IMR-90 (cell line): ENCODE measurements around the gene CPNE6. TPM values are rescaled to one million over a fixed set of nuclear protein-coding genes. Genes with fewer than 3 reads are reported as not detected.

Experiments used
- ATAC-seq: fragments of 200-7000 bp; cut with Tn5 transposase; 2 replicates; pipeline ENCODE4 v1.9.1; 2020; ENCODE audit warnings: low read depth, mild to moderate bottlenecking, moderate library complexity
- BruUV-seq: library from RNA; stranded (reverse); fragments of 400-500 nt; replicated peaks from 2 replicates; lab custom pipeline; 2021; lab: Mats Ljungman, UMichigan
- CTCF ChIA-PET: fragments of 300-600 bp; formaldehyde crosslinking; extraction: SDS; loops from one replicate; lab custom pipeline; 2021; ENCODE audit warnings: antibody characterized with exemption; lab: Yijun Ruan, JAX
- POLR2A ChIA-PET: fragments of 300-600 bp; sonication (Branson Sonifier 250); formaldehyde crosslinking; loops from one replicate; lab custom pipeline; 2022; ENCODE audit warnings: antibody characterized with exemption; ENCODE audit not compliant: unreplicated experiment; lab: Charles Lee
- DNase-seq: peaks from one replicate; pipeline ENCODE4 v3.0.0; 2013
- H2AFZ ChIP-seq: replicated peaks from 2 replicates; pipeline ENCODE3; 2013; ENCODE audit warnings: low read length, mild to moderate bottlenecking; ENCODE audit not compliant: poor library complexity
- H2AK5ac ChIP-seq: 2 replicates; pipeline ENCODE4 v1.6.1; 2013; ENCODE audit warnings: low read depth, low read length, inconsistent platforms
- H2AK9ac ChIP-seq: replicated peaks from 2 replicates; pipeline ENCODE3; 2013; ENCODE audit warnings: mild to moderate bottlenecking, low read depth, low read length, moderate library complexity; ENCODE audit not compliant: poor library complexity
- H2BK120ac ChIP-seq: 2 replicates; pipeline ENCODE4 v1.6.1; 2013; ENCODE audit warnings: low read depth, low read length, inconsistent platforms
- H2BK15ac ChIP-seq: 3 replicates; pipeline ENCODE4 v1.6.1; 2013; ENCODE audit warnings: low read depth, low read length, inconsistent platforms
- H2BK20ac ChIP-seq: 2 replicates; pipeline ENCODE4 v1.6.1; 2013; ENCODE audit warnings: low read depth, mild to moderate bottlenecking, inconsistent platforms, low read length, moderate library complexity
- H2BK5ac ChIP-seq: 2 replicates; pipeline ENCODE4 v1.6.1; 2013; ENCODE audit warnings: mild to moderate bottlenecking, low read depth, low read length, inconsistent platforms; ENCODE audit not compliant: poor library complexity, severe bottlenecking
- H3K14ac ChIP-seq: replicated peaks from 2 replicates; pipeline ENCODE4 v1.6.1; 2013; ENCODE audit warnings: low read depth, low read length, inconsistent platforms
- H3K18ac ChIP-seq: 2 replicates; pipeline ENCODE4 v1.6.1; 2013; ENCODE audit warnings: low read depth, low read length, control low read depth
- H3K23ac ChIP-seq: 2 replicates; pipeline ENCODE4 v1.6.1; 2013; ENCODE audit warnings: low read depth, low read length, inconsistent platforms
- H3K27ac ChIP-seq: 2 replicates; pipeline ENCODE4 v1.5.1; 2013; ENCODE audit warnings: mild to moderate bottlenecking, control low read depth, low read length; ENCODE audit not compliant: insufficient read depth
- H3K27me3 ChIP-seq: 2 replicates; pipeline ENCODE4 v1.6.1; 2013; ENCODE audit warnings: low read length; ENCODE audit not compliant: control insufficient read depth, insufficient read depth
- H3K36me3 ChIP-seq: 2 replicates; pipeline ENCODE4 v1.6.1; 2013; ENCODE audit warnings: low read length, mixed read lengths; ENCODE audit not compliant: control insufficient read depth, insufficient read depth
- H3K4ac ChIP-seq: 2 replicates; pipeline ENCODE4 v1.6.1; 2013; ENCODE audit warnings: low read depth, low read length, inconsistent platforms
- H3K4me1 ChIP-seq: 2 replicates; pipeline ENCODE4 v1.6.1; 2013; ENCODE audit warnings: low read length, mixed read lengths; ENCODE audit not compliant: control insufficient read depth, insufficient read depth
- H3K4me2 ChIP-seq: 2 replicates; pipeline ENCODE4 v1.6.1; 2013; ENCODE audit warnings: low read depth, mild to moderate bottlenecking, control low read depth, low read length, moderate library complexity
- H3K4me3 ChIP-seq: 2 replicates; pipeline ENCODE4 v1.5.1; 2013; ENCODE audit warnings: low read depth, mild to moderate bottlenecking, control low read depth, low read length, moderate library complexity; ENCODE audit not compliant: insufficient read depth
- H3K56ac ChIP-seq: 2 replicates; pipeline ENCODE4 v1.6.1; 2013; ENCODE audit warnings: low read length, inconsistent platforms; ENCODE audit not compliant: insufficient read depth; ENCODE audit errors: extremely low read depth
- H3K79me1 ChIP-seq, 2 experiments: 2 replicates each; pipeline ENCODE4 v1.6.1; 2013; ENCODE audit warnings: low read length in 2 of 2, inconsistent platforms in 1 of 2, low read depth in 1 of 2
- H3K9ac ChIP-seq: 2 replicates; pipeline ENCODE4 v1.6.1; 2013; ENCODE audit warnings: low read depth, low read length, control low read depth
- H3K9me1 ChIP-seq: 2 replicates; pipeline ENCODE4 v1.6.1; 2013; ENCODE audit warnings: low read length, inconsistent platforms; ENCODE audit not compliant: insufficient read depth
- H3K9me3 ChIP-seq: 2 replicates; pipeline ENCODE4 v1.6.1; 2013; ENCODE audit warnings: low read length; ENCODE audit not compliant: control insufficient read depth, insufficient read depth
- H4K20me1 ChIP-seq: 2 replicates; pipeline ENCODE4 v1.6.1; 2013; ENCODE audit warnings: low read length, inconsistent platforms; ENCODE audit not compliant: insufficient read depth
- H4K5ac ChIP-seq: 2 replicates; pipeline ENCODE4 v1.6.1; 2013; ENCODE audit warnings: mild to moderate bottlenecking, low read depth, low read length, control low read depth
- H4K8ac ChIP-seq, 2 experiments: 2 replicates each; pipeline ENCODE4 v1.6.1; 2013; ENCODE audit warnings: low read depth in 2 of 2, low read length in 2 of 2, control low read depth in 1 of 2, inconsistent platforms in 1 of 2
- H4K91ac ChIP-seq: 2 replicates; pipeline ENCODE4 v1.6.1; 2013; ENCODE audit warnings: low read depth, low read length, inconsistent platforms; ENCODE audit not compliant: insufficient read depth
- BHLHE40 ChIP-seq: fragments of 150-350 bp; IDR thresholded peaks from 2 replicates; pipeline ENCODE4 v1.6.1; 2016; ENCODE audit warnings: mild to moderate bottlenecking, low read depth, low read length
- CEBPB ChIP-seq: IDR thresholded peaks from 2 replicates; pipeline ENCODE4 v1.6.1; 2012; ENCODE audit warnings: low read depth, low read length, improper control_type of control experiment
- CHD1 ChIP-seq: IDR thresholded peaks from 2 replicates; pipeline ENCODE4 v1.6.1; 2012; ENCODE audit warnings: low read depth, low read length, improper control_type of control experiment
- CTCF ChIP-seq: conservative IDR thresholded peaks from 2 replicates; pipeline ENCODE4 v1.5.1; 2012; ENCODE audit warnings: mild to moderate bottlenecking, low read depth, low read length, improper control_type of control experiment
- ELK1 ChIP-seq: fragments of 150-350 bp; IDR thresholded peaks from 2 replicates; pipeline ENCODE4 v1.6.1; 2016; ENCODE audit warnings: low read depth, mild to moderate bottlenecking, low read length, moderate library complexity, borderline replicate concordance
- FOS ChIP-seq: fragments of 150-350 bp; IDR thresholded peaks from 2 replicates; pipeline ENCODE4 v1.6.1; 2016; ENCODE audit warnings: low read depth, low read length
- MAFK ChIP-seq: IDR thresholded peaks from 2 replicates; pipeline ENCODE4 v1.6.1; 2012; ENCODE audit warnings: low read depth, low read length, improper control_type of control experiment
- MAZ ChIP-seq: IDR thresholded peaks from 2 replicates; pipeline ENCODE4 v1.6.1; 2012; ENCODE audit warnings: low read depth, mild to moderate bottlenecking, low read length, improper control_type of control experiment, moderate library complexity, borderline replicate concordance
- MXI1 ChIP-seq: IDR thresholded peaks from 2 replicates; pipeline ENCODE4 v1.6.1; 2012; ENCODE audit warnings: low read depth, mild to moderate bottlenecking, low read length, moderate library complexity, borderline replicate concordance
- NFE2L2 ChIP-seq: fragments of 150-350 bp; IDR thresholded peaks from 2 replicates; pipeline ENCODE4 v1.6.1; 2016; ENCODE audit warnings: low read depth, mild to moderate bottlenecking, low read length
- POLR2A ChIP-seq: IDR thresholded peaks from 2 replicates; pipeline ENCODE4 v1.6.1; 2012; ENCODE audit warnings: mild to moderate bottlenecking, low read depth, low read length
- RAD21 ChIP-seq: IDR thresholded peaks from 2 replicates; pipeline ENCODE4 v1.6.1; 2012; ENCODE audit warnings: low read length, improper control_type of control experiment
- RCOR1 ChIP-seq: IDR thresholded peaks from 2 replicates; pipeline ENCODE4 v1.6.1; 2012; ENCODE audit warnings: mild to moderate bottlenecking, low read length, improper control_type of control experiment; ENCODE audit not compliant: insufficient replicate concordance
- RFX5 ChIP-seq: IDR thresholded peaks from 2 replicates; pipeline ENCODE4 v1.8.0; 2012; ENCODE audit warnings: low read depth, mild to moderate bottlenecking, low read length, moderate library complexity
- SMC3 ChIP-seq: fragments of 150-350 bp; IDR thresholded peaks from 2 replicates; pipeline ENCODE4 v1.6.1; 2016; ENCODE audit warnings: low read depth, mild to moderate bottlenecking, antibody characterized with exemption, low read length, moderate library complexity
- USF2 ChIP-seq: fragments of 150-350 bp; IDR thresholded peaks from 2 replicates; pipeline ENCODE4 v1.6.1; 2017; ENCODE audit warnings: mild to moderate bottlenecking, antibody characterized with exemption, low read length, low read depth
- WGBS, 2 experiments: methylation state at CpG; one replicate each; pipeline versions ENCODE4 v1.1.5 to v1.1.7; 2013; ENCODE audit warnings: missing lambda C conversion rate in 2 of 2; ENCODE audit not compliant: insufficient read length in 1 of 2; ENCODE audit errors: extremely low coverage in 2 of 2; 5-methylcytosine and 5-hydroxymethylcytosine counted together
- dilution Hi-C: fragments of 300-500 bp; cut with HindIII; formaldehyde crosslinking; loops from one replicate; pipeline ENCODE4 v1.14.3; 2018; ENCODE audit warnings: low sequenced_read_pairs; ENCODE audit not compliant: unreplicated experiment
- in situ Hi-C: fragments of 300-500 bp; cut with MboI; formaldehyde crosslinking; loops from 3 replicates; pipeline ENCODE4 v1.14.3; 2019; ENCODE audit warnings: low sequenced_read_pairs, inconsistent platforms, mixed read lengths
- intact Hi-C: fragments of 100-400 bp; cut with micrococcal nuclease; formaldehyde crosslinking; loops from 2 replicates; pipeline ENCODE4 v1.10.0; 2022
- polyA plus RNA-seq, 3 experiments: library from polyadenylated mRNA; depleted of rRNA; stranded (reverse); fragments of >200 nt; gene quantifications; 2 replicates each; pipeline ENCODE4 v1.2.3, GENCODE V29; 2012; ENCODE audit warnings: low replicate concordance in 1 of 3
- total RNA-seq: library from RNA; depleted of rRNA; stranded (reverse); fragments of >200 nt; gene quantifications from 2 replicates; pipeline ENCODE4 v1.2.3, GENCODE V29; 2012

Gene CPNE6
- total and polyA plus RNA-seq, 2 of the 4 experiments (the other 2 are of a cell fraction), result not detected

- H2AFZ ChIP-seq, result no peak overlapping the region
- ChIA-PET CTCF (no interaction called here), POLR2A (no interaction called here)
- H3K18ac ChIP-seq, result no peak overlapping the region
- no peak overlapping the region for H2BK120ac ChIP-seq
- H2AK5ac ChIP-seq, result no peak overlapping the region
- no peak for DNase-seq
- peaks cover 4% of the 10 kb centered on the region for H3K27me3 ChIP-seq
- no peak overlapping the region for H2BK5ac ChIP-seq
- no peak overlapping the region for H4K8ac ChIP-seq
- no peak overlapping the region for H4K5ac ChIP-seq
- in situ Hi-C loops, result loop anchor here (10.0 kb wide), 1 partner anchor 54 kb away; the partner anchor contains the start of gene DHRS4L2
- H4K91ac ChIP-seq, result no peak overlapping the region
- intact Hi-C loops, result no loop called here
- H3K4me3 ChIP-seq, result no peak overlapping the region
- no peaks in the 10 kb centered on the region for H4K20me1 ChIP-seq
- no peak overlapping the region for H3K27ac ChIP-seq
- BruUV-seq, result no TSS peak
- H3K9me3 ChIP-seq, result no peaks in the 10 kb centered on the region
- no peak overlapping the region for H2BK20ac ChIP-seq
- H2AK9ac ChIP-seq, result no peak overlapping the region
- H3K4me2 ChIP-seq, result no peak overlapping the region
- no peak for TF ChIP-seq SMC3
- TF ChIP-seq USF2, result no peak
- no peak for TF ChIP-seq MXI1
- TF ChIP-seq CHD1, result no peak
- TF ChIP-seq RAD21, result no peak
- no peak for TF ChIP-seq ELK1
- TF ChIP-seq CEBPB, result no peak
- TF ChIP-seq CTCF, result no peak
- no peak for TF ChIP-seq RFX5
- TF ChIP-seq NFE2L2, result no peak
- TF ChIP-seq POLR2A, result no peak
- TF ChIP-seq MAZ, result no peak
- TF ChIP-seq BHLHE40, result no peak
- no peak for TF ChIP-seq FOS
- no peak for TF ChIP-seq MAFK
- TF ChIP-seq RCOR1, result no peak
- no peak overlapping the region for H3K23ac ChIP-seq
- H3K4ac ChIP-seq, result no peak overlapping the region
- H3K14ac ChIP-seq, result no peak overlapping the region
- no peak overlapping the region for H3K56ac ChIP-seq
- H2BK15ac ChIP-seq, result no peak overlapping the region
- H3K9ac ChIP-seq, result no peak overlapping the region
- H3K79me1 ChIP-seq, result no peaks in the 10 kb centered on the region
- no peaks in the 10 kb centered on the region for H3K9me1 ChIP-seq
- no peaks in the 10 kb centered on the region for H3K36me3 ChIP-seq
- no CpG with 5 or more reads among the region's 2 CpGs for WGBS, 2 experiments
- no peak for ATAC-seq
- H3K4me1 ChIP-seq, result no peaks in the 10 kb centered on the region
- dilution Hi-C loops, result no loop called here
These were observed 32.7 kb upstream of the CPNE6 start for GRCh38 chr14:24038686-24039085.
